GM10266 (cell line): ENCODE measurements around the gene HS3ST2.

Experiments
- DNase-seq: peaks from one replicate; pipeline ENCODE4 v3.0.0; 2012; ENCODE audit errors: extremely low spot score
- CTCF ChIP-seq: IDR thresholded peaks from 2 replicates; pipeline ENCODE4 v1.5.1; 2012; ENCODE audit warnings: mild to moderate bottlenecking, low read depth; ENCODE audit not compliant: control insufficient read depth, insufficient read depth; ENCODE audit errors: missing control alignments

Gene HS3ST2

GRCh38 chr16:22781480-22781879 is 32.5 kb upstream of the HS3ST2 start:
- no peak for DNase-seq
- TF ChIP-seq CTCF, result no peak

- DNase-seq, result no peak
- TF ChIP-seq CTCF, result no peak
Measured at GRCh38 chr16:22782314-22782713, 31.6 kb upstream of the HS3ST2 start.

DNA sequence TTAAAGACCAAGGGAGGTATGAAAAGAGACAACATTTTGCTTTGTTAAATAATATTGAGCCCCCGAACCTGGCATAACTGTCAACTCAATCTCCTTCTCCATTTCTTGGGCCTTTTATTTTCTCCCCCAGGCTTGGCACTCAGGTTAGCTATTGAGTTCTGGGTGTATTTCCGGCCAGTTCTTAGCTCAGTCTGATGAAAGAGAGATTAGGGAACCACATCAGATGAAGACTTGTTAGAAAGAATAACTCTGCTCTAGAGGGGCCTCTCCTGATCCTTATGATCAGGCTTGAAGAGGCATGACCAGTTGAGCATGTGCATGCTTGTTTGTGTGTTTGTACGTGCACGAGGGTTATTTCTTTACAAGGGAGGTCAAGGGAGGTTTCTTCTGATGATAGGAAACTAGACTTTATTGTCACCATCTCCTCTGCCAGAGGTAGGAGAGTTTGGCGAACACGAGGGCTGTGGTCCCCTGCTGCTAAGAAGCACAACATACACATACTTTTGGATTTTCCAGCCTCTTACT is 29.2 kb upstream of the HS3ST2 start:
- DNase-seq, result no peak
- no peak for TF ChIP-seq CTCF

DNA sequence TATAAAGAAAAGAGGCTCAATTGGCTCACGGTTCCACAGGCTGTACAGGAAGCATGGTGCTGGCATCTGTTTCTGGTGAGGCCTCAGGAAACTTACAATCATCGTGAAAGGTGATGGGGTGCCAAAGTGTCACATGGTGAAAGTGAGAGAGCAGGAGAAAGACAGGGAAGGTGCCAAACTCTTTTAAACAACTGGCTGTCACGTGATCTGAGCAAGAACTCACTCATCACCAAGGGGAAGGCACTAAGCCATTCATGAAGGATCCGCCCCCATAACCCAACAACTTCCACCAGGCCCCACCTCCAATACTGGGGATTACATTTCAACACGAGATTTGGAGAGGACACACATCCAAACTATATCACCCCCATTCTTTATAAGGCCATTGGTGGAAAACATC is 28.4 kb upstream of the HS3ST2 start:
- no peak for DNase-seq
- no peak for TF ChIP-seq CTCF

DNA sequence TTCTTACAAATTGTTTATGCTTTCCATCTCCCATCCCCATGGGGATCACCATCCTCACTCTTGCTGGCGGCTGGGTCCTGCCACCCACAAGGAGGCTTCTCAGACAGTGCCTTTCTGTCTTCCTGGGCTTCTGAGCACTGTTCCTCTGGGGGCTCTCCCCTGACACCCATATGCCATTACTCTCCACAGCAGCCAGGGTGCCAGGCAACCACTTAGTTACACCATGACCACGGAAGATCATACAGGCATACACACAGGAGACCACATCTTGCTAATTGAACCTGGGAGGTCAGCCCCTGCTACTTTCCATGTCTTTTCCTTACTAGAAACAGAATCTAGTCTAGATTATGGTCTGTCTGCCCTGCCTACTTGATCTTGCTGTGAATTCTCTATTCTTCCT is 27.7 kb upstream of the HS3ST2 start:
- DNase-seq, result no peak
- no peak for TF ChIP-seq CTCF

DNA sequence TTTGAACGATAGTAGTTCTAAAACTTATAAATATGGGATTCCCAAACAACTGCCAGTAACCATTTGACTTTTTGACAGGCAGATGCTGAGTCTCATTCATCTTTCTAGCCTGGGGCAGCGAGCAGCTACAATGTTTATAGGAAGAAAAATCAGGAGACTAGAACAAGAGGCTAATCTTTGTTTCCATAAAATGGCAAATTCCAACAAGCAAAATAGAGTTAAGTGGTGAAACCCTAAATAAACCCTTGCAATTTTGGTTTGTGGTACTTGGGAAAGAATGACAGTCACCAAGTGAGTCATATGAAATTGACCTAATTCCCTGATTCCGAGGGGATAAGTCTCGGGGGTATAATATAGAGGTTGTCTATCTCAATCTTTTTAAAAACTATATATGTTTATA is 27.3 kb upstream of the HS3ST2 start:
- no peak for TF ChIP-seq CTCF
- DNase-seq, result no peak

- no peak for TF ChIP-seq CTCF
- no peak for DNase-seq
Measured at GRCh38 chr16:22787466-22788192, 26.3 kb upstream of the HS3ST2 start.
